Stimulated activated CD8-positive, alpha-beta memory T cell treated with anti-CD3 and anti-CD28 coated beads, Interleukin-12 subunit alpha, Interleukin-12 subunit beta, amount 100 ng/mL, for 24 hours (primary cell): ENCODE measurements around the gene NXN.
"Not testable (repeated sequence)": the region's sequence is repeated elsewhere in the genome, so short reads cannot be mapped to it uniquely, and the experiment has no call there.

Source experiments
- DNase-seq: peaks from one replicate; pipeline ENCODE4 v3.0.0-alpha.2; 2020; ENCODE audit errors: extremely low read depth

Gene NXN

DNA sequence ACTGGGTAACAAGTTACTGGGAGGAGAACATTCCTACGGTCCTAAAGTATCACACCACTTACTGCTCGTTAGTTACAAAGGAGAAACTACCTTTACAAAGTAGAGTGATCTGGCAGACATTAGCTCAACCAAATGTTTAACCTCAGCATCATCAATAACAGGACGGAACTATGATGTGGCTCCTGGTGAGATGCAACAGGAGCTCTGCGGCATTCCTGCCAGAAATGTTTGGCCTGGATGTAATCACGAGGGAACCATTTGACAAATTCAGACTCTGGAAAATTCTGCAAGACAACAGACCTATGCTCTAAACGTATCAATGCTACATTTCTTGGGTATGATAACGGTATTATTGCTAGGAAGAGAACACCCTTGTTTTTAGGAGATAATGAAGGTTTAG is 117.0 kb downstream of the NXN start:
- DNase-seq, result no peak

DNA sequence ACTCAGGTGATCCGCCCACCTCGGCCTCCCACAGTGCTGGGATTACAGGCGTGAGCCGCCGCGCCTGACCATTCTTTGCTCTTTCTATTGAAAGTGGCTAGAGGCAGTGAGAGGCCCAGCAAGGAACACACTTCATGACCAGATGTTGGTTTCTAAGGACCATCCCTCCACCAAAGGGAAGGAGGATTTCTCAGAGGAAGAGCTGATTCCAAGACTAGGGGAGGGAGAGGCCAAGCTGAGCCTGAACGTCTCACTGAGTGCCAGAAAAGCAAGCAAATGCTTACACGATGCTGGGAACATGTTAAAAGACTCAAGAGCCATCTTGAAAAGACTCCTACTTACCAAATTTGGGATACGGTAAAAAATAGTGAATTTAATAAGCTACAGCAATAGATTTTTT is 118.2 kb downstream of the NXN start:
- DNase-seq, result no peak

DNA sequence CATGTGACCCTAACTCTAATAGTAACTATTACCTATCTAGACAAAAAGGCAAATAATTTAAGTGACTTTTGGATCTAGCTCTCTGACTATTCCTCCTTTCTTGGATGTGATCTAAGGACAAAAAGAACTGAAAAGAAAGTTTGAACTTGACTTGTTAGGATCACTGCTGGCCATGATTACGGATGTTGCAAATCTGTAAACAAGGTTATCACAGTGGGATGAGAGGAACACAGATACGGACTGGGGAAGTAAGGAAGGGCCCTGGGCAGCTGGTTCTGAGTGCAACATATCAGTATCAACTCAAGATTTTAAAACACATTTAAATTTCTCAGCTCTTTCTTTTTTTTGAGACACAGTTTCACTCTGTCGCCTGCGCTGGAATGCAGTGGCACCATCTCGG is 118.8 kb downstream of the NXN start:
- no peak for DNase-seq

DNA sequence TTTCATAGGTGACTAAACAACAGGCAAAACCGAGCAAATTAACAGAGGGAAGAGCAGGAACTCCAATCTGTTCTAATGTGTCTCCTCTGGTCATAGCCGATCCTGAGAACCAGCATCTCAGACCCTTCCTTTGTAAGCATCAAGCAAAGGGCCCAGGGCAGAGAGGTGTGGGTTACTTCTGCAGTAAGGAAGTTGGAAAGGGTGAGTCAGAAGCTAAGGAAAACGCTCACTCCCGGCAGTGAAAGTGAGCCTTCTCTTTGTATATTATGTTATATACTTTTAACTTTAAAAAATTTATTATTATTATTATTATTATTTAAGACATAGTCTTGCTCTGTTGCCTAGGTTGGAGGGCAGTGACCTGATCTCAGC is 119.8 kb downstream of the NXN start:
- DNase-seq, result no peak

DNA sequence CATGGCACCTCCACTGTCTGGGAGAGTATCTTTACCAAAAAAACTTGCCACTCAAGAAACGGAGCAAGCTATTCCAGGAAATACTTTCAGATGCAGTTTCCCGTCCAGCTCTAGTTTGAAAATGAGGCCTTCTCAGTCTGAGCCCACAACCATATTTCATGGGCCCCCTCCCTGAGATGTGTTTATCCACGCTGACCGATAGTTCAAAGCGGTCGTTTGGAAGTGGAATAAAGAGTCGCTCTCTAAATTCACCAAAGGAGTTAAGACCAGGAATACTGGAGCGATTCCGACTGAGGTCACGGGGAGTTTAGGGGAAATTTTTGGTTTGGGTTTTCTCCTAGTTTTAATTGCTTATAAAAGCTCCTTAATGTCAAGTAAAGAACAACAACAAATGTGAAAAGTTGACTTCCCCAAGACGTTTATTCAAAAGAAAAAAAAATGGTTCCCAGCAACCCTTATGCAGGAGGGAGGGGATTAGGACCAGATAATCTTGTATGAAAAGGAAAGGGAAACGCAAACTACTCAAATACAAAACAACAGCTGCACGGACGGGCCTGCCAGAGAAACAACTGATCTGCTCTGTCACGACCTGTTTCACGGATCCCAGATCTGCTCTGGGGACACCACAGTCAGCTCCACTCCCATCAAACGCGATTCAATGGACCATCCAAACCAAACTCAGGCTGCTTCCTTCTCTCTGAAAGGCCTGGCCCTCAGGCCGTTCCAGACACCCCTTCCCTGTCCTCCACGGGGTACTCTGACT is 120.3 kb downstream of the NXN start:
- no peak for DNase-seq

DNA sequence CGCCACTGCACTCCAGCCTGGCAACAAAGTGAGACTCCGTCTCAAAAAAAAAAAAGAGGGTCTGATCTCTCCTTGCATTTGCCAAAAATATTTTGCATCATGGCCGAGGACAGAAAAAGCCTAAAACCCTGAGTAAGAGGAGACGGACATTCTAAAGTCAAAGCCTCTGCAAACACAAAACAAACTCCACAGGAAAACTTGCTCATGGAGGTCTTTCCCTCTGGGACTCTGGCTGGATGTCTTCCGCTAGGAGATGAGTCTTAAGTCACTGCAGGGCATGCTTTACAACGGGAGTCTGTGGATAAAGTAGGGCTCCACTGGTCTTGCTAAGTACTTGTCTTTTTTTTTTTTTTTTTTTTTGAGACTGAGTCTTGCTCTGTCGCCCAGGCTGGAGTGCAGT is 123.4 kb downstream of the NXN start:
- DNase-seq, result no peak

DNA sequence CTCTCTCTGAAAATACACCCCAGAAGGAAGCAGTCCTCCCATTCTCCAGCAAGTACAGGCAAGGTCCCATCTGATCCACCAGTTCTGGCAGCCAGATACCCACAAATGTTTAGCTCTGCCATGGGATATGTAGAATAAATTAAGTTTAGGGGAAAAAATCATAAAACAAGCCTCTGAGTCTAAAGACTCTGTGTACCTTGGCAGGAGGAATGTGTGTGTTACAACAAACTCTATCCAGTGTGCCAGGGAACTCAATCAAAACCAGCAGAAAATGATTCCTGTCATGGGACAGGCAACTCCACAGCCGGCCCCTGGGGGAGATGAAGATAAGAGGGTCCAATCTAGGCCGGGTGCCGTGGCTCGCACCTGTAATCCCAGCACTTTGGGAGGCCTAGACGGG is 124.0 kb downstream of the NXN start:
- no peak for DNase-seq

DNA sequence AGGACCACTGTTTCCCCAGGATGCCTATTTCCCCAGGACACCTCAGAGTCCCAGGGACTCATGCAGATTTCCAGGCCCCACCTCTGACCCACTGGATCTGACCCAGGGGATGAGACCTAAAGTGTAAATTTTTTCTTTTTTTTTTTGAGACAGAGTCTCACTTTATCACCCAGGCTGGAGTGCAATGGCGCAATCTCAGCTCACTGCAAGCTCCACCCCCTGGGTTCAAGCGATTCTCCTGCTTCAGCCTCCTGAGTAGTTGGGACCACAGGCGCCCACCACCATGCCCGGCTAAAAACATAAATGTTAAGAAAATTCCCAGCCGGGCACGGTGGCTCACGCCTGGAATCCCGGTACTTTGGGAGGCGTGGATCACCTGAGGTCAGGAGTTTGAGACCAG is 126.7 kb downstream of the NXN start:
- not testable (repeated sequence) for DNase-seq

DNA sequence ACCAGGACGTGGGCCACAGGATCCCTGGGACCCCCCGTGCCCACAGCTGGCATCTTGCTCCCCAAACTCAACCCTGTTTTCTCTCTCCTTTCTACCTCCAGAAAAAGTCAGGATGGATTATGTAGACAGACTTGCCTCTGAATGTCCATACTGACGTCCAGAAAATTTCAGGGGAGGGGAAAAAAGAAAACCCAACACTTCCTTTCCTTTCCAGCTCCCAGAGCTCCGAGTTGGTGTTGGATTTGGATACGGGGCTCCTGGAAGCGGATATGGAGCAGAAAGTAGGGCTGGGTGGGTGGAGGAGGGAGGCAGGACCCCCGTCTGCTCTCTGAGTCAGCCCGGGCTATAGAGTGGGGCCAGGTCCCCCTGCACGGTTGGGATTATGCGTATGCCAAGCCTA is 127.2 kb downstream of the NXN start:
- no peak for DNase-seq

DNA sequence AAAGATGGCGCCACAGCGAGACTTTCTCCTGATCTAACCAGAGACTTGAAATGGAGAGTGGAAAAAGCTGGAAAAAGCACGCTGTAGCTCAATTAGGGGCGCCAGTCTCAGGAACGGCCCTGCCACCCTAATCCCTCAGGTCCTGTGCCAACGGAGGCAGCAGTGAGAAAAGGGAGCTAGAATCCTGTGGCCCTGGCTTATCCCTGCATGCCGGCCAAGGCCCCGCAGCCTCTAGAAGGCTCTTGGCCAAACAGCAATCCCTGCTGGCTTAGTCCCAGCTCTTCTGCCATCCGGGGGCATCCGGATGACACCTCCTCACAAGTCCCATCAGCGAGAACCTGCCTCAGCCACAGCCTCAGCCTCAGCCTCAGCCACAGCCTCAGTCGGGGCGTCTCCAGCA is 127.7 kb downstream of the NXN start:
- DNase-seq, result no peak

DNA sequence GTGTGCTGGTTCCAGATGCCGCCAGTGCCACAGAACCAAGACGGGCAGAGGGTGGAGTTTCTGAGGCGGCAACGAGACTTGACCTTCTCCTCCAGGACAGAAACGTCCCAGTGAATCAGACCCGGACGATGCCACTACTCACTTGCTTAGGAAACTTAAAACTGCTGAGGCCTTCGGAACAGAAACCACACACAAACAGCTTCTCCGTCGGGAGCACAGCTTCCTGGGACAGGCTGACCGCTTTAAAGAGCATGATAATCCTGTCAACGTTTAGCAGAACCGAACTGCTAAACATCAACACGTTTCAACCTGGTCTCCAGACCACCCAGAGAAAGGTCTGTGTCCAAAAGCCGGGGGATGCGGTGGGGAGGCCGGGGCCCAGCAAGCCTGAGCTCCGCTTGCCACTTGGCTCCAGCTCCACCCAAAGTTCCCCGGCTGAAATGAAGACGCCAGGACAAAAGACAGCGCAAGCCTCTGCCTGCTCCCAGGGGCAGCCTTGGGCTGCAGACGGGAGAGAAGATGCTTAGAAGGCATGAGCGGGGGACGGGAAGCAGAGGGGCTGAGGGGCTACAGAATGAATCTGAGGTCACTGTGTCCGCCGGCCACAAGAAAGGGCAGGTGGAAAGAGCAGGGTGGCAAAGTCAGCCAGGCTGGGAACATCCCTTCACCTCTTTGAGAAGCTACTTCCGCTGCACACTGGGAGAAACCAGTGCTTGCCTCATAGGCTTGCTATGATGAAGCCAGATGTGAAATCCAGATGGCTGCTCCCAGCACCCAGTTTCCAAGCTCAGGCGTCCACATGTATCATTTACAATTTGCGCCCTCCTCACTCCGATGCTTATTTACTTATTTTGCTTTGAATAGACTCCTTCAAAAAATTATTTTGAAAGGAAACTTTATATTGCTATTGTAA is 128.5 kb downstream of the NXN start:
- DNase-seq, result no peak

DNA sequence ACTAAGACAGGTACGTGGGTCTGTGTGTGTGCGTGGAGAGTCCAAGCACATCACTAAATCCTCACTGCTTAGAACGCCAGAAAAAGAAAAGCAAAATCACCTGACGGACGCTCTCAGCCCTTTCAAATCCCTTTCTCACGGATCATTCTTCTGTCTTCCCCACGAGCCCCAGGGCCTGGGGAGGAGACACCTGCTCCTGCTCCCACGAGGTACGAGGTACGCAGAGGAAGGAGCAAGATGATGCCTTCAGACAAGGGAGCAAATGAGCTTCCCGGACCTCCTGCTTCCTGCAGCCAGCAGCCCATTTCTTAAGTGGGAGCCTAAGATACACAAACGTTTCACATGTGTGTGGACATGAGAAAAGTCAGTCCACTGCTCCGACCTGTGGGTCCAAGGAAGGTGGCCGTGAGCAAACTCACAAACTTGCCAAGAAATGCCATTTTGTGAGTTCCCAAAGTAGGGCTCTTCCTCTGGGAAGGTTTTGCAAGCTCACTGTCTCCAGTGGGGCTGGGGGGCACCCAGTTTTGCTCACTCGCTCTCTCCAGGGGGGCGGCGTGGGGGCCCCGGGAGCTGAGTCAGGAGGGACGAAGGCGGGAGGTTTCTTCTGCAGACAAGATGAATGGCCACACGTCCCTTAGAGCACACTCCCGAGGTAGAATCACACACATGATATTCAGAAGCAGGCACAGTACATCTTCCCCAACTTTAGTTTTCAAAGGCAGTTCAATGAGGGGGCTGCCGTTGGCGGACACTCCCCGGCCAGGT is 129.3 kb downstream of the NXN start:
- no peak for DNase-seq

DNA sequence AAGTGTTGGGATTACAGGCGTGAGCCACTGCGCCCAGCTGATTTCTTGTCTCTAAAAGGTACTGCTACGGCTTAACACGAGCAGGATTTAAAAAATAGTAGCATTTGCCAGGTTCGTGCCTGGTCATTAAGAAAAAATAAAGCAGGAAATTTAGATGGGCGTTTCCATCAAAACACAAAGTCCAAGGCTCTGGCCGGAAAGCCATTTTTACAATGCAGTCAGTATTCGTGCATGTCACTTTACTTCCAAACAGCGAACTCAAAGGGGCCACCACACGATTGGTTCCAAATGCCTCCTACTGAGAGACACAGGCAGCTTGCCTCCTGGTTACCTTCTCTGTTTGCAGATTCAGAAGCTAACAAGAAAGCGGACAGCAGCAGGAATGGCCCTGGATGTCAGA is 131.2 kb downstream of the NXN start:
- DNase-seq, result no peak

DNA sequence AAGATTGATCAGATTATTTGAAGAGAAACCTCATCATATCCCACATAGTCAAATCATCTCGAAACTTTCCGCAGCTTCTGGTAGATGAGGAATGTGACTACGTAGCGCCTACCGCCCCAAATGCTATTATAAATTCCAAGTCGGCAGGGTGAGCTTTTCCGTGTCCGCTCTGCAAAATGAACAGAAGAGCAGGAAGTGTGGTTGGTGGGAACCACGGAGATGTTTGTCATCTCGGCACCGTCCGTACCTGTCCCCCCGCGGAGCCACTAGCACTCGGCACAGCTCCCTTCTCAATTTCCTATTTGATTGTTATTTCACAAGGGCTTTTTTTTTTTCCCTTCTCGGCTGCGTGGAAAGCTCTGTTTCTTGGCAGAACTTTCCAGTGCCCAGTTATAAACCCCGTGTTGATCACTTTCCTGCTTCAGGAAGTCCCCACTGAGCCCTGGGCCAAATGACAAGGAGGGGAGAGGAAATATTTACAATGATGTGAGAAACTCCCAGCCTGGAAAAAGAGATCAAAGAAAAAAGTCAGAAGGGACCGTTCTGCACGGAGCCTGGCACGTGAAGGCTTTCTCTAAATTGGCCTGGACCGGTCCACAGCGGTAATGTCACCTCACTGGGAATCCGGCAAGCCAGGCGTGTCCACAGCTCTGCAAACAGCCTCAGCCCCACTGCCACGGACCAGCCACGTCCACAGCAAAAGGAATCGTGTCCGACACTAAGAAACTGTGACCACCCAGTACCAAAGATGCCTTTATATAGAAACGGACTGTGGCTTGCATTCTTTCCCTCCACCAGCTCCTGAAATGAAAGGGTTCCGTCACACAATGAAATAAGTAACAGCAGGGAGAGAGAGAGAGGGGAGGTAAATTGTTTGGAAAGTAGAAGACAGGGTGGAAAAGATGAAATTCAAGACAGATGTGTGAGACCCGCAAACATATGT is 132.4 kb downstream of the NXN start:
- DNase-seq, result no peak

DNA sequence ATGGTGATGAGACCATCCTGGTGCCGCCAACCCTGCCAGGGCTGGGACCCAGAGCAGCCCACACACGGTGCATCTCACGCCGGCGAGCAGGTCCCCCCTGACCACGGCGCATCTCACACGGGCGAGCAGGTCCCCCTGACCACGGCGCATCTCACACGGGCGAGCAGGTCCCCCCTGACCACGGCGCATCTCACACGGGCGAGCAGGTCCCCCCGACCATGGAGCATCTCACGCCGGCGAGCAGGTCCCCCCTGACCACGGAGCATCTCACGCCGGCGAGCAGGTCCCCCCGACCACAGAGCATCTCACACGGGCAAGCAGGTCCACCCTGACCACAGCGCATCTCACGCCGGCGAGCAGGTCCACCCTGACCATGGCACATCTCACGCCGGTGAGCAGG is 138.3 kb downstream of the NXN start:
- no peak for DNase-seq

DNA sequence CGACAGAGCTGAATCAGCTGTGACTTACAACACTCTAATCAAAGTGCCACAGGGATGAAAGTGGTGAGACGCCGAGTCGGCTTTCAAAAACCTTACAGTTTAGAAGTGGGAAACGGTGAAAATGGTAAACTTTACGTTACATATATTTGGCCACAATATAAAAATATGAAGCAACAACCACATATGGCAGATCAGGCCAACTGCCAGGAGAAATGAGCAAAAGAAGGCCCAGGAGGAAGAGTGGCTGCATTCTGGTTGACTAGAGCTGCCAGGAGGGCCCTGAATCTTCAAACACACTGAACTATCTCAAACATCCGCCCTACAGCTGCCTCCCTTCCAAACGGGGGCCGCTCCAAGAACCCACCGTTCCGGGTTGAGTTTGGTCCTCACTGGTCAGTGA is 141.1 kb downstream of the NXN start:
- no peak for DNase-seq

DNA sequence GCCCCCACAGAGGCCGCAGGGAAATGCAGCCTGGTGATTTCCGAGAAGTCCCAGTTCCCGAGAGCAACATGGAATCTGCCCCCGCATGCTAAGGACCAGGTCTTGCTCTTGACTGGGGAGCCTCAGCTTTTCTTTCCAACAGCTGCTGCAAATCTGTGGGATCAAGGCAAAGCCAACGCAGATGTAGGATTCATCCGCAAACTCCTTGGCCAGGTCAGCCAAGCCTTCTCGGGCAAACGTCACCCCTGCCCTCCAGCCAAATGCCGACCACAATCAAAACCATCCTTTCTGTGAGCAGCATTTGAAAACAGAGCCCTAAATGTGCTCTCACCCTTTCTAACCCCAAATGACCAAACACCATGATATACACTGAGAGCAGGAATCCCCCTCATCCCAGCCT is 143.4 kb downstream of the NXN start:
- DNase-seq, result no peak

DNA sequence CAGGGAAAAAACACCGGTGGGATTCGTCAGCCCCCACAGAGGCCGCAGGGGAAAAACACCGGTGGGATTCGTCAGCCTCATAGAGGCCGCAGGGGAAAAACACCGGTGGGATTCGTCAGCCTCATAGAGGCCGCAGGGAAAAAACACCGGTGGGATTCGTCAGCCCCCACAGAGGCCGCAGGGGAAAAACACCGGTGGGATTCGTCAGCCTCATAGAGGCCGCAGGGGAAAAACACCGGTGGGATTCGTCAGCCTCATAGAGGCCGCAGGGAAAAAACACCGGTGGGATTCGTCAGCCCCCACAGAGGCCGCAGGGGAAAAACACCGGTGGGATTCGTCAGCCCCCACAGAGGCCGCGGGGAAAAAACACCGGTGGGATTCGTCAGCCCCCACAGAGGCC is 143.9 kb downstream of the NXN start:
- DNase-seq, result not testable (repeated sequence)

DNA sequence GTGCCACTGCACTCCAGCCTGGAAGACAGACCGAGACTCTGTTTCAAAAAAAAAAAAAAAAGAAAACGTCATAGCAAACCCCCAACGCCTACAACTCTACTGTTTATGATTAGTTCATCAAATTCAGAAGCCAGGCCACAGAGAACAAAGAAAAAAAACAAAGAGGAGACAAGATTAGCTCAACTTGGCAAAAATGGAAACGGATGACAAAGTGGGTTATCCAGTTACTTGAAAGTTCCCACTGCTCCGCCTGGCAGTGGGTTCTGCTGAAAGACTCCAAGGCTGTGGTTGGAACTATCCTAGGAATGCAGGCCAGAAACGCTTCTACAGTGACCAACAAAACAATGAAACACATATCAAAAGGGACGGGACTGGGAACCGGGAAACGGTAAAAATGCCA is 144.3 kb downstream of the NXN start:
- no peak for DNase-seq

DNA sequence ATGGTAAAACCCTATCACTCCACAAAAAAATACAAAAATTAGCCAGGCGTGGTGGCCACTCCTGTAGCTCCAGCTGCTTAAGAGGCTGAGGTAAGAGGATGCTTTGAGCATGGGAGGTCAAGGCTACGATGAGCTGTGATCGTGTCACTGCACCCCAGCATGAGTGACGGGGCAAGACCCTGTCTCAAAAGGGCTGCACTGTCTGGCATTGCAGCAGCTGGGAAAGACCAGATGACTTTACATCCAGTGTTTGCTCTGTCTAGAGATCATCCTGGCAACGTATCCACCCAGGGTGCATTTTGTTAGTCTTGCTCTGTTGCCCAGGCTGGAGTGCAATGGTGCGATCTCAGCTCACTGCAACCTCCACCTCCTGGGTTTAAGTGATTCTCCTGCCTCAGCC is 145.4 kb downstream of the NXN start:
- no peak for DNase-seq

DNA sequence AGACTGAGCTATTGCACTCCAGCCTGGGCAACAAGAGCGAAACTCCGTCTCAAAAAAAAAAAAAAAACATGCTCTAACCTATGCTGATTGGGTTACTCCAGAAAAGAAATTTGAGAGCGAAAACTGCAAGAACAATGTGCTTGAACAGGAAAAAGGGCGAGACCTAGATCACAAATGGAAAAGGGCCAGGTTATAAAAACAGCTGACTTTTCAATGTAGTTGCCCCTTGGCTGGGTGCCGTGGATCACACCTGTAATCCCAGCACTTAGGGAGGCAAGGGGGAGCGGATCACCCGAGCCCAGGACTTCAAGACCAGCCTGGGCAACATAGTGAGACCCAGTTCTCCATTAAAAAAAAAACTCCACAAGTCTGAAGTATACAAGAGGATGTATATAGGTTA is 148.6 kb downstream of the NXN start:
- no peak for DNase-seq
